GM12878 (cell line): ENCODE measurements around the gene SLC6A16.

Source experiments
- ATF7 ChIP-seq: fragments of 450-650 bp; IDR thresholded peaks from 2 replicates; pipeline ENCODE4 v1.6.1; 2016; ENCODE audit warnings: low read depth, mild to moderate bottlenecking
- BCL11A ChIP-seq: IDR thresholded peaks from 2 replicates; pipeline ENCODE4 v1.6.1; 2011; ENCODE audit warnings: low read depth, low read length
- CHD2 ChIP-seq: IDR thresholded peaks from 2 replicates; pipeline ENCODE4 v1.6.1; 2011; ENCODE audit warnings: low read depth, low read length, improper control_type of control experiment, borderline replicate concordance
- CTCF ChIP-seq, 3 experiments: IDR thresholded peaks in 2 of 3; conservative IDR thresholded peaks in 1 of 3; 2 replicates each; pipeline ENCODE4 v1.5.1; 2011; ENCODE audit warnings: low read depth in 3 of 3, low read length in 3 of 3, mild to moderate bottlenecking in 3 of 3, control low read depth in 2 of 3, moderate library complexity in 2 of 3, inconsistent platforms in 1 of 3, mixed read lengths in 1 of 3; ENCODE audit not compliant: control insufficient read depth in 2 of 3, insufficient read depth in 1 of 3; ENCODE audit errors: extremely low read depth in 1 of 3
- SUZ12 ChIP-seq: fragments of 200-600 bp; sonication (generic); IDR thresholded peaks from one replicate; pipeline ENCODE4 v1.6.1; 2018; ENCODE audit warnings: antibody characterized with exemption, mild to moderate bottlenecking; ENCODE audit not compliant: unreplicated experiment
- ZBTB11 ChIP-seq: fragments of 450-650 bp; formaldehyde crosslinking; IDR thresholded peaks from 2 replicates; pipeline ENCODE4 v1.5.0; 2022; ENCODE audit warnings: mild to moderate bottlenecking, missing genetic modification characterization
- TF ChIP-seq, protein P1 (sequence below): IDR thresholded peaks from 2 replicates; pipeline ENCODE4 v1.6.1; 2011; ENCODE audit warnings: low read depth, mild to moderate bottlenecking, low read length, moderate library complexity, borderline replicate concordance; ENCODE audit errors: extremely low read depth

DNA sequence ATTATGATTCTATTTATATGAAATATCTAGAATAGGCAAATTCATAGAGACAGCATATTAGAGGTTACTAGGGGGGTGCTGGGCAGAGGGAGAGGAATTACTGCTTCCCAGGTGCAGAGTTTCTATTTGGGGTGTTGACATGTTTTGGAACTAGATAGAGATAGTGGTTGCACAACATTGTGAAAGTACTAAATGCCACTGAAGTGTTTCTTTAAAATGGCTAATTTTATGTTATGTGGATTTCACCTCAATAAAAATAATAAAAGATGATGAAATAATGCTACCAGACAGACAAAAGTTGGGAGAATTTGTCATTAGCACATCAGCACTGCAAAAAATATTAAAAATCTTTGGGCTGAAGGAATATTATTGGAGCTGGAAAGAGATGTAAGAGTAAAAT, 63.4 kb downstream of the SLC6A16 start:
- TF ChIP-seq BCL11A (no peak), ZBTB11 (CRISPR knock-in tag) (no peak), CHD2 (no peak), CTCF (IDR thresholded peaks at IDR 0.05 in 2 of 3, conservative IDR thresholded peaks at IDR 0.05 in 1 of 3; ENCODE audit: control insufficient read depth in 2 of 3, extremely low read depth in 1 of 3, insufficient read depth in 1 of 3, low read depth in 3 of 3, low read length in 3 of 3) (no peak), SUZ12 (no peak), ATF7 (no peak)
- TF ChIP-seq, protein P1, sequence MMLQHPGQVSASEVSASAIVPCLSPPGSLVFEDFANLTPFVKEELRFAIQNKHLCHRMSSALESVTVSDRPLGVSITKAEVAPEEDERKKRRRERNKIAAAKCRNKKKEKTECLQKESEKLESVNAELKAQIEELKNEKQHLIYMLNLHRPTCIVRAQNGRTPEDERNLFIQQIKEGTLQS = no peak
